H9 (cell line): ENCODE results near the gene HPCAL1. TPM values are rescaled to one million over a fixed set of nuclear protein-coding genes. Genes with fewer than 3 reads are reported as not detected.

Source experiments
- DNase-seq: peaks from one replicate; pipeline ENCODE4 v3.0.0-alpha.2; 2017
- H2AFZ ChIP-seq: one replicate; pipeline ENCODE4 v1.6.1; 2013; ENCODE audit warnings: mild to moderate bottlenecking, low read length, control low read depth, moderate library complexity
- H2AK5ac ChIP-seq: 2 replicates; pipeline ENCODE4 v1.6.1; 2013; ENCODE audit warnings: low read length, control low read depth, mixed read lengths; ENCODE audit not compliant: insufficient read length
- H2BK120ac ChIP-seq: one replicate; pipeline ENCODE4 v1.6.1; 2013; ENCODE audit warnings: low read depth, mild to moderate bottlenecking, low read length, control low read depth, inconsistent platforms; ENCODE audit not compliant: poor library complexity, severe bottlenecking
- H2BK12ac ChIP-seq: 2 replicates; pipeline ENCODE4 v1.6.1; 2013; ENCODE audit warnings: low read length, control low read depth, mixed read lengths, low read depth; ENCODE audit not compliant: insufficient read length
- H2BK15ac ChIP-seq: 2 replicates; pipeline ENCODE4 v1.6.1; 2013; ENCODE audit warnings: low read depth, low read length, control low read depth
- H2BK20ac ChIP-seq: one replicate; pipeline ENCODE4 v1.6.1; 2013; ENCODE audit warnings: low read depth, mild to moderate bottlenecking, low read length, control low read depth, inconsistent platforms; ENCODE audit not compliant: poor library complexity, severe bottlenecking
- H2BK5ac ChIP-seq: 2 replicates; pipeline ENCODE4 v1.6.1; 2013; ENCODE audit warnings: low read length, control low read depth, mixed read lengths; ENCODE audit not compliant: insufficient read length
- H3K14ac ChIP-seq: 2 replicates; pipeline ENCODE4 v1.6.1; 2013; ENCODE audit warnings: low read length, control low read depth; ENCODE audit not compliant: insufficient read depth
- H3K18ac ChIP-seq: 2 replicates; pipeline ENCODE4 v1.6.1; 2013; ENCODE audit warnings: low read depth, mild to moderate bottlenecking, mixed read lengths, low read length, control low read depth; ENCODE audit not compliant: insufficient read length
- H3K23ac ChIP-seq: 2 replicates; pipeline ENCODE4 v1.6.1; 2013; ENCODE audit warnings: low read length, control low read depth, mixed read lengths, low read depth; ENCODE audit not compliant: insufficient read length
- H3K23me2 ChIP-seq: 2 replicates; pipeline ENCODE4 v1.6.1; 2013; ENCODE audit warnings: low read depth, mild to moderate bottlenecking, mixed read lengths, low read length, control low read depth; ENCODE audit not compliant: insufficient read length, poor library complexity, severe bottlenecking
- H3K27ac ChIP-seq: 2 replicates; pipeline ENCODE4 v1.5.1; 2013; ENCODE audit warnings: low read length, control low read depth, mixed read lengths, low read depth; ENCODE audit not compliant: insufficient read length
- H3K27me3 ChIP-seq: 2 replicates; pipeline ENCODE4 v1.6.1; 2013; ENCODE audit warnings: low read length, control low read depth, inconsistent platforms; ENCODE audit not compliant: insufficient read depth
- H3K4ac ChIP-seq: 2 replicates; pipeline ENCODE4 v1.6.1; 2013; ENCODE audit warnings: low read depth, mild to moderate bottlenecking, control low read depth, inconsistent platforms, low read length, moderate library complexity
- H3K4me1 ChIP-seq: 2 replicates; pipeline ENCODE4 v1.6.1; 2013; ENCODE audit warnings: low read length, control low read depth, inconsistent platforms; ENCODE audit not compliant: insufficient read depth
- H3K4me2 ChIP-seq: 2 replicates; pipeline ENCODE4 v1.6.1; 2013; ENCODE audit warnings: low read length, control low read depth, mixed read lengths; ENCODE audit not compliant: insufficient read length, insufficient read depth
- H3K56ac ChIP-seq: 2 replicates; pipeline ENCODE4 v1.6.1; 2013; ENCODE audit warnings: low read depth, mild to moderate bottlenecking, mixed read lengths, low read length, control low read depth; ENCODE audit not compliant: insufficient read length
- H3K79me1 ChIP-seq: 2 replicates; pipeline ENCODE4 v1.6.1; 2013; ENCODE audit warnings: low read depth, mild to moderate bottlenecking, moderate library complexity, low read length, control low read depth, inconsistent platforms; ENCODE audit not compliant: insufficient read depth, poor library complexity, severe bottlenecking
- H3K79me2 ChIP-seq: 2 replicates; pipeline ENCODE4 v1.6.1; 2013; ENCODE audit warnings: low read length, control low read depth, inconsistent platforms; ENCODE audit not compliant: insufficient read depth
- H3K9ac ChIP-seq: 2 replicates; pipeline ENCODE4 v1.6.1; 2013; ENCODE audit warnings: low read length, control low read depth, mixed read lengths; ENCODE audit not compliant: insufficient read length; ENCODE audit errors: extremely low read depth
- H3K9me3 ChIP-seq: one replicate; pipeline ENCODE4 v1.6.1; 2013; ENCODE audit warnings: low read depth, low read length, inconsistent platforms; ENCODE audit not compliant: control insufficient read depth
- H3T11ph ChIP-seq: one replicate; pipeline ENCODE4 v1.6.1; 2013; ENCODE audit warnings: mild to moderate bottlenecking, low read length, control low read depth, inconsistent platforms
- H4K20me1 ChIP-seq: one replicate; pipeline ENCODE4 v1.6.1; 2013; ENCODE audit not compliant: control insufficient read depth, insufficient read length, insufficient read depth
- H4K5ac ChIP-seq: 2 replicates; pipeline ENCODE4 v1.6.1; 2013; ENCODE audit warnings: low read depth, mild to moderate bottlenecking, mixed read lengths, low read length, control low read depth; ENCODE audit not compliant: insufficient read length
- H4K8ac ChIP-seq: replicated peaks from 2 replicates; pipeline ENCODE4 v1.6.1; 2013; ENCODE audit warnings: low read length, control low read depth, mixed read lengths, low read depth; ENCODE audit not compliant: insufficient read length
- H4K91ac ChIP-seq: 2 replicates; pipeline ENCODE4 v1.6.1; 2013; ENCODE audit warnings: low read depth, mild to moderate bottlenecking, moderate library complexity, mixed read lengths, low read length, control low read depth; ENCODE audit not compliant: insufficient read length
- H3K27ac Mint-ChIP-seq, 3 experiments: 2 replicates in 2 of 3; 3 replicates in 1 of 3; pipeline ENCODE4 v1.8.0; 2020 to 2021; ENCODE audit warnings: mixed read lengths in 3 of 3, mild to moderate bottlenecking in 1 of 3, moderate library complexity in 1 of 3
- H3K27me3 Mint-ChIP-seq: 2 replicates; pipeline ENCODE4 v1.8.0; 2021; ENCODE audit warnings: low read depth, mild to moderate bottlenecking, moderate library complexity, mixed read lengths
- H3K36me3 Mint-ChIP-seq, 3 experiments: 2 replicates in 2 of 3; 3 replicates in 1 of 3; pipeline ENCODE4 v1.8.0; 2020 to 2021; ENCODE audit warnings: low read depth in 3 of 3, mixed read lengths in 3 of 3; ENCODE audit not compliant: insufficient read depth in 1 of 3
- H3K4me1 Mint-ChIP-seq, 2 experiments: 2 replicates each; pipeline ENCODE4 v1.8.0; 2020; ENCODE audit warnings: mixed read lengths in 2 of 2
- H3K4me3 Mint-ChIP-seq, 2 experiments: 2 replicates in 1 of 2; 3 replicates in 1 of 2; pipeline ENCODE4 v1.8.0; 2020 to 2021; ENCODE audit warnings: mild to moderate bottlenecking in 2 of 2, mixed read lengths in 2 of 2, moderate library complexity in 1 of 2
- H3K9me3 Mint-ChIP-seq, 2 experiments: 2 replicates in 1 of 2; 3 replicates in 1 of 2; pipeline ENCODE4 v1.8.0; 2020; ENCODE audit warnings: mild to moderate bottlenecking in 2 of 2, mixed read lengths in 2 of 2, moderate library complexity in 1 of 2
- CTCF ChIP-seq: fragments of 200-600 bp; sonication (generic); conservative IDR thresholded peaks from 3 replicates; pipeline ENCODE4 v1.8.0; 2021; ENCODE audit warnings: antibody characterized with exemption, mild to moderate bottlenecking
- WGBS: extraction: QIAGEN DNeasy Blood & Tissue Kit; methylation state at CpG from one replicate; pipeline ENCODE4 v1.1.7; 2013; ENCODE audit warnings: missing lambda C conversion rate, low lambda C conversion rate, mixed read lengths; ENCODE audit not compliant: insufficient read length; ENCODE audit errors: extremely low coverage; 5-methylcytosine and 5-hydroxymethylcytosine counted together
- total RNA-seq: library from RNA; stranded (reverse); gene quantifications from 2 replicates; pipeline ENCODE4 v1.2.1, GENCODE V29; 2021

The HPCAL1 gene
- total RNA-seq, 1 experiment from 2014 or later, result 4.7 TPM

GRCh38 chr2:10380048-10380926 is 77.6 kb downstream of the HPCAL1 start:
- DNase-seq, result no peak
- no peak overlapping the region for H2BK5ac ChIP-seq
- no peaks in the 10 kb centered on the region for H3K79me2 ChIP-seq
- no peak overlapping the region for H2BK12ac ChIP-seq
- peaks cover 18% of the 10 kb centered on the region; the same call in 1 of the 2 replicates for H3K4me1 ChIP-seq
- H3K14ac ChIP-seq, result no peak overlapping the region
- no peak overlapping the region for H3K4ac ChIP-seq
- H2AFZ ChIP-seq, result no peak overlapping the region
- no peaks in the 10 kb centered on the region for H3K23me2 ChIP-seq
- no peak overlapping the region for H3K18ac ChIP-seq
- no peak overlapping the region for H3K9ac ChIP-seq
- no CpG with 5 or more reads among the region's 9 CpGs for WGBS
- H3K23ac ChIP-seq, result no peak overlapping the region
- H3K56ac ChIP-seq, result no peak overlapping the region
- H4K20me1 ChIP-seq, result no peaks in the 10 kb centered on the region
- H2BK120ac ChIP-seq, result no peak overlapping the region
- H3K27ac Mint-ChIP-seq, result no peak overlapping the region
- no peak overlapping the region for H3K4me3 Mint-ChIP-seq
- H2BK15ac ChIP-seq, result no peak overlapping the region
- H3K36me3 Mint-ChIP-seq, result no peaks in the 10 kb centered on the region
- H3K4me1 Mint-ChIP-seq, result peaks cover 37 to 56% of the 10 kb centered on the region in 2 experiments
- no peaks in the 10 kb centered on the region for H3K27me3 ChIP-seq
- no peaks in the 10 kb centered on the region for H3K79me1 ChIP-seq
- H3K9me3 Mint-ChIP-seq, result no peaks in the 10 kb centered on the region
- H4K5ac ChIP-seq, result no peak overlapping the region
- no peaks in the 10 kb centered on the region for H3K27me3 Mint-ChIP-seq
- H3T11ph ChIP-seq, result no peak overlapping the region
- H2AK5ac ChIP-seq, result no peak overlapping the region
- H2BK20ac ChIP-seq, result no peak overlapping the region
- no peak overlapping the region for H4K8ac ChIP-seq
- no peak overlapping the region for H4K91ac ChIP-seq
- no peak overlapping the region for H3K4me2 ChIP-seq
- H3K9me3 ChIP-seq, result no peaks in the 10 kb centered on the region
- TF ChIP-seq CTCF, result no peak
- H3K27ac ChIP-seq, result no peak overlapping the region
